GM18867 (cell line): ENCODE measurements around the gene CLOCK.

Experiments used
- ATAC-seq: cut with Tn5 transposase; IDR thresholded peaks from one replicate; pipeline ENCODE4 v1.9.1; 2021; ENCODE audit warnings: mild to moderate bottlenecking, moderate library complexity; ENCODE audit not compliant: unreplicated experiment

CLOCK gene

GRCh38 chr4:55431710-55432336, 114.9 kb downstream of the CLOCK start:
- no peak for ATAC-seq

GRCh38 chr4:55424791-55425190, 121.9 kb downstream of the CLOCK start:
- no peak for ATAC-seq

- no peak for ATAC-seq
Observed at GRCh38 chr4:55416176-55416575, 130.5 kb downstream of the CLOCK start.

- no peak for ATAC-seq
Observed at GRCh38 chr4:55411621-55412020, 135.1 kb downstream of the CLOCK start.

GRCh38 chr4:55410431-55410830, 136.3 kb downstream of the CLOCK start:
- ATAC-seq: no peak

- ATAC-seq: peak; percentile 60
Observed at GRCh38 chr4:55409468-55410171, 137.1 kb downstream of the CLOCK start.

GRCh38 chr4:55407764-55408163, 138.9 kb downstream of the CLOCK start:
- no peak for ATAC-seq

- ATAC-seq: no peak
Observed at GRCh38 chr4:55407119-55407518, 139.6 kb downstream of the CLOCK start.

GRCh38 chr4:55406545-55406944, 140.2 kb downstream of the CLOCK start:
- no peak for ATAC-seq

GRCh38 chr4:55405073-55405472, 141.6 kb downstream of the CLOCK start:
- ATAC-seq: no peak

- ATAC-seq: no peak
Observed at GRCh38 chr4:55399581-55399980, 147.1 kb downstream of the CLOCK start.

- no peak for ATAC-seq
Observed at GRCh38 chr4:55398966-55399365, 147.7 kb downstream of the CLOCK start.

GRCh38 chr4:55398461-55398860, 148.2 kb downstream of the CLOCK start:
- ATAC-seq: no peak

GRCh38 chr4:55397520-55398321, 149.0 kb downstream of the CLOCK start:
- no peak for ATAC-seq

- ATAC-seq: no peak
Observed at GRCh38 chr4:55397126-55397436, 149.6 kb downstream of the CLOCK start.

GRCh38 chr4:55396308-55397125, 150.2 kb downstream of the CLOCK start:
- peak; percentile 26 for ATAC-seq

GRCh38 chr4:55395529-55396307, 151.0 kb downstream of the CLOCK start, which contains the start of gene TMEM165:
TSS of gene TMEM165 (plus strand) at chr4:55395957. CDS start at chr4:55396190, 233 bp downstream.
- peak; percentile 94 for ATAC-seq

GRCh38 chr4:55395218-55395528, 151.5 kb downstream of the CLOCK start:
- ATAC-seq: peak; percentile 0

- no peak for ATAC-seq
Observed at GRCh38 chr4:55393461-55394320, 153.0 kb downstream of the CLOCK start.
